ENCODE data around the gene TBX15. TPM values are rescaled to one million over a fixed set of nuclear protein-coding genes. Genes with fewer than 3 reads are reported as not detected.

TBX15 gene
- total RNA-seq, 1 donor from 2014 or later, result 2.9 TPM

DNA sequence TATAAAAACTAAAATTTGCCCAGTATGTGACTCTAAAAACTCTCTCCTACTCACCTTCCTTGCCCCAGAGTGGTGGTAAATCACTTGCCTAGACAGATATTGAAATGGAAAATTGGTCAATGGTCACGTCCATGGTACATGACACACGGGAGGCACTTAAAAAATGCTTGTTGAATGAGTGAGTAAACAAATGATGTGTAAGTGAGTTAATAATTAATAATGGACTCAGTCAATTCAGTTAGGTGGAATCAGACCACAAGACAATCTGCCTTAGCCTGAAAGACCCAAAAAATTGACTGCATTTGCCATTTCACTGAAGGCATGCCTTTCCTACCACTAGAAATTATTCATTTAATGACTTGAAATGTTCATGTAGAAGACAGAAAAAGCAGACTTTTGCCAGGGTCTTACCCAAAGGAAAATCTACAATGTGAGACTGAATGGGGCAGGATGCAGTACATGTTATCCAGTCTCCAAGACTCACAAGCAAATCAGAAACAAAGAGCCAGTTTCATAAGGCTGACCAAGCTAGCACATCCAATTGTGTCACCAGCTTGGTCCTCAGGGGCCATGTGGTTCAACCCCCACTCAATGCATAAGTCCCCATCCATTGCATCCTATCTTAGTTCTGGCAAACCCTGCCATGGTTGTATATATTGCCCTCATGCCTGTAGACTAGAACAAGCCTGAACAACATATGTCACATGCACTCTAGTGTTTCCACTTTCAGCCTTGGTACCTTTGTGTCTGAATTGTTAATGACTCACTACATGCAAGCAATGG lies 73.6 kb downstream of the TBX15 start:
- Mint-ChIP-seq H3K27me3 (ENCODE audit: insufficient read depth, low read depth) (no peaks in the 10 kb centered on the region), H3K9me3 (no peaks in the 10 kb centered on the region), H3K4me1 (no peaks in the 10 kb centered on the region), H3K27ac (no peak overlapping the region), H3K4me3 (no peak overlapping the region), H3K36me3 (no peaks in the 10 kb centered on the region)
- H3F3A ChIP-seq (ENCODE audit: low read depth), result no peaks in the 10 kb centered on the region
- H3K4me1 ChIP-seq, result no peaks in the 10 kb centered on the region
- H3K9me3 ChIP-seq (ENCODE audit: low read depth), result no peaks in the 10 kb centered on the region
- no peaks in the 10 kb centered on the region for H3K36me3 ChIP-seq
- no peak overlapping the region for H3K4me3 ChIP-seq
- H3K27me3 ChIP-seq, result no peaks in the 10 kb centered on the region
- DNase-seq (ENCODE audit: low spot score), result no peak
- H3K27ac ChIP-seq, result no peak overlapping the region
- no peaks in the 10 kb centered on the region for H4K20me1 ChIP-seq (ENCODE audit: low read depth)
- H2AFZ ChIP-seq (replicated peaks), result no peak overlapping the region
- H3K9ac ChIP-seq, result no peak overlapping the region
- H3K79me2 ChIP-seq (ENCODE audit: low read depth), result no peaks in the 10 kb centered on the region
- TF ChIP-seq, protein P1, sequence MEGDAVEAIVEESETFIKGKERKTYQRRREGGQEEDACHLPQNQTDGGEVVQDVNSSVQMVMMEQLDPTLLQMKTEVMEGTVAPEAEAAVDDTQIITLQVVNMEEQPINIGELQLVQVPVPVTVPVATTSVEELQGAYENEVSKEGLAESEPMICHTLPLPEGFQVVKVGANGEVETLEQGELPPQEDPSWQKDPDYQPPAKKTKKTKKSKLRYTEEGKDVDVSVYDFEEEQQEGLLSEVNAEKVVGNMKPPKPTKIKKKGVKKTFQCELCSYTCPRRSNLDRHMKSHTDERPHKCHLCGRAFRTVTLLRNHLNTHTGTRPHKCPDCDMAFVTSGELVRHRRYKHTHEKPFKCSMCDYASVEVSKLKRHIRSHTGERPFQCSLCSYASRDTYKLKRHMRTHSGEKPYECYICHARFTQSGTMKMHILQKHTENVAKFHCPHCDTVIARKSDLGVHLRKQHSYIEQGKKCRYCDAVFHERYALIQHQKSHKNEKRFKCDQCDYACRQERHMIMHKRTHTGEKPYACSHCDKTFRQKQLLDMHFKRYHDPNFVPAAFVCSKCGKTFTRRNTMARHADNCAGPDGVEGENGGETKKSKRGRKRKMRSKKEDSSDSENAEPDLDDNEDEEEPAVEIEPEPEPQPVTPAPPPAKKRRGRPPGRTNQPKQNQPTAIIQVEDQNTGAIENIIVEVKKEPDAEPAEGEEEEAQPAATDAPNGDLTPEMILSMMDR (IDR thresholded peaks at IDR 0.05), result no peak
- TF ChIP-seq EZH2 (IDR thresholded peaks at IDR 0.05) (no peak), EZH2phosphoT487 (IDR thresholded peaks at IDR 0.05) (no peak)
- H3K4me2 ChIP-seq, result no peak overlapping the region

DNA sequence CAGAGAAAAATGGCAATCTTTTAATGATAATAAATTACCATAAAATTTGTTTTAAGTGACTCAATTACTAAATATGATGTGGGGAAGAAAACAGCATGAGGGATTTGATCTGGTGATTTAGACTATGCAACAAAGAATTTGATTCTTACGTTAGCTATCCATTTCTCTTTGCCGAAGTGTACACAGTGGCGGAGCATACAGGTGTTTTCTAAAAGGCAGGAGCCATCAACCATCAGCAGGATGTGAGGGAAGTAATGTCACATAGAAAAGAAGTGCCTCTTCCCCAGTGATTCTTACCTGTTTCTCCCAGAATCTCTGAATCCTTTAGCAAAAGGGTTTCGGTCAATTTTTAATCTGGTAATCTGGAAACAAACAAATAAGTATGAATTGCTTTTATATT lies 74.3 kb downstream of the TBX15 start:
- no peak overlapping the region for H3K4me3 Mint-ChIP-seq
- Histone ChIP-seq H3K4me2 (no peak overlapping the region), H3K4me3 (no peak overlapping the region), H3K27ac (no peak overlapping the region), H3F3A (ENCODE audit: low read depth) (no peaks in the 10 kb centered on the region), H4K20me1 (ENCODE audit: low read depth) (no peaks in the 10 kb centered on the region), H3K79me2 (ENCODE audit: low read depth) (no peaks in the 10 kb centered on the region), H3K9me3 (ENCODE audit: low read depth) (no peaks in the 10 kb centered on the region), H3K4me1 (no peaks in the 10 kb centered on the region), H3K36me3 (no peaks in the 10 kb centered on the region), H2AFZ (replicated peaks) (no peak overlapping the region), H3K27me3 (no peaks in the 10 kb centered on the region), H3K9ac (no peak overlapping the region)
- H3K9me3 Mint-ChIP-seq, result no peaks in the 10 kb centered on the region
- H3K27me3 Mint-ChIP-seq (ENCODE audit: insufficient read depth, low read depth), result peaks cover 3% of the 10 kb centered on the region
- H3K4me1 Mint-ChIP-seq, result no peaks in the 10 kb centered on the region
- H3K27ac Mint-ChIP-seq, result no peak overlapping the region
- no peak for DNase-seq (ENCODE audit: low spot score)
- no peaks in the 10 kb centered on the region for H3K36me3 Mint-ChIP-seq
- no peak for TF ChIP-seq EZH2phosphoT487 (IDR thresholded peaks at IDR 0.05)
- TF ChIP-seq, protein P1 (IDR thresholded peaks at IDR 0.05), result no peak
- TF ChIP-seq EZH2 (IDR thresholded peaks at IDR 0.05), result no peak

DNA sequence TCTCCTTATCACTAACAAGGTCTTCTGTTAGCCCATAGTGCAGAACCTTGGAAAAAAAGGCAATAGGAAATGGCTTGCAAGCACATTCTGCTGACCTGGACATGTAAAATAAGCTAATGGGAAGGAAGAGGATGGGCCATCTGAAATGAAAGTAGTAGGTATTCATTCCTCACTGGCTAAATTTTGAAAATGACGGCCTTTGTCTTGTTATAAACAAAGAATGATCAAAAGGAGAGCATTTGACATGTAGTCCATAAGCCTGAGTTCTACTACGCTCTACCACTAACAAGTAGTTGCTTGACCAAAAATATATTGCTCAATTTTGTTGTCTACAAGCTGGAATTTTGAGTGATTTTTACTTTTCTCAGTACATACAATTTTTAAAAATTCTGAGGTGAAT lies 75.6 kb downstream of the TBX15 start:
- Histone ChIP-seq H3K9me3 (ENCODE audit: low read depth) (no peaks in the 10 kb centered on the region), H3K4me2 (no peak overlapping the region), H3K36me3 (no peaks in the 10 kb centered on the region), H4K20me1 (ENCODE audit: low read depth) (no peaks in the 10 kb centered on the region), H3K27ac (no peak overlapping the region), H2AFZ (replicated peaks) (no peak overlapping the region), H3K9ac (no peak overlapping the region), H3K27me3 (no peaks in the 10 kb centered on the region), H3F3A (ENCODE audit: low read depth) (no peaks in the 10 kb centered on the region), H3K4me3 (no peak overlapping the region), H3K79me2 (ENCODE audit: low read depth) (no peaks in the 10 kb centered on the region), H3K4me1 (no peaks in the 10 kb centered on the region)
- no peak overlapping the region for H3K27ac Mint-ChIP-seq
- peaks cover 3% of the 10 kb centered on the region for H3K27me3 Mint-ChIP-seq (ENCODE audit: insufficient read depth, low read depth)
- H3K4me1 Mint-ChIP-seq, result no peaks in the 10 kb centered on the region
- TF ChIP-seq, protein P1 (IDR thresholded peaks at IDR 0.05), result no peak
- TF ChIP-seq EZH2 (IDR thresholded peaks at IDR 0.05) (no peak), EZH2phosphoT487 (IDR thresholded peaks at IDR 0.05) (no peak)
- no peak overlapping the region for H3K4me3 Mint-ChIP-seq
- H3K36me3 Mint-ChIP-seq, result no peaks in the 10 kb centered on the region
- no peak for DNase-seq (ENCODE audit: low spot score)
- H3K9me3 Mint-ChIP-seq, result no peaks in the 10 kb centered on the region
